Glutamatergic neuron (in vitro differentiated cells): ENCODE data around the gene LDLRAD2. TPM values are rescaled to one million over a fixed set of nuclear protein-coding genes. Genes with fewer than 3 reads are reported as not detected.

Experiments used
- DNase-seq: peaks from one replicate; pipeline ENCODE4 v3.0.0; 2022
- H3K27ac Mint-ChIP-seq: one replicate; pipeline ENCODE4 v1.8.0; 2020; ENCODE audit warnings: mild to moderate bottlenecking, mixed read lengths, inconsistent platforms; ENCODE audit not compliant: unreplicated experiment
- H3K27me3 Mint-ChIP-seq: one replicate; pipeline ENCODE4 v1.8.0; 2020; ENCODE audit warnings: mild to moderate bottlenecking, moderate library complexity, mixed read lengths, inconsistent platforms; ENCODE audit not compliant: unreplicated experiment
- H3K36me3 Mint-ChIP-seq: one replicate; pipeline ENCODE4 v1.8.0; 2020; ENCODE audit warnings: mild to moderate bottlenecking, mixed read lengths, inconsistent platforms; ENCODE audit not compliant: unreplicated experiment
- H3K4me1 Mint-ChIP-seq: one replicate; pipeline ENCODE4 v1.8.0; 2020; ENCODE audit warnings: mild to moderate bottlenecking, low read depth, mixed read lengths, inconsistent platforms; ENCODE audit not compliant: unreplicated experiment
- H3K4me3 Mint-ChIP-seq: one replicate; pipeline ENCODE4 v1.8.0; 2020; ENCODE audit warnings: mild to moderate bottlenecking, mixed read lengths, inconsistent platforms; ENCODE audit not compliant: unreplicated experiment
- H3K9me3 Mint-ChIP-seq: one replicate; pipeline ENCODE4 v1.8.0; 2020; ENCODE audit warnings: mild to moderate bottlenecking, moderate library complexity, mixed read lengths, inconsistent platforms; ENCODE audit not compliant: unreplicated experiment
- CTCF ChIP-seq: fragments of 200-600 bp; sonication (generic); IDR thresholded peaks from one replicate; pipeline ENCODE4 v1.5.0; 2021; ENCODE audit not compliant: partially characterized antibody, unreplicated experiment
- total RNA-seq: library from RNA; stranded (reverse); fragmentation: NEBNext Ultra II Directional; extraction: Animal tissue kit (Norgen Biotek cat#: 25700); gene quantifications from one replicate; pipeline ENCODE4 v1.2.1, GENCODE V29; 2021; ENCODE audit not compliant: unreplicated experiment

Gene LDLRAD2
- total RNA-seq, 1 donor from 2014 or later, result not detected

- H3K4me1 Mint-ChIP-seq, result peaks cover 3% of the 10 kb centered on the region
- H3K4me3 Mint-ChIP-seq, result no peak overlapping the region
- H3K27me3 Mint-ChIP-seq, result no peaks in the 10 kb centered on the region
- TF ChIP-seq CTCF, result no peak
- peaks cover 4% of the 10 kb centered on the region for H3K9me3 Mint-ChIP-seq
- no peak for DNase-seq
- H3K36me3 Mint-ChIP-seq, result no peaks in the 10 kb centered on the region
- H3K27ac Mint-ChIP-seq, result no peak overlapping the region
Measured at GRCh38 chr1:21867451-21867996, 55.5 kb downstream of the LDLRAD2 start.

- Mint-ChIP-seq H3K4me3 (no peak overlapping the region), H3K4me1 (peaks cover 3% of the 10 kb centered on the region), H3K27ac (no peak overlapping the region), H3K36me3 (no peaks in the 10 kb centered on the region), H3K27me3 (peaks cover 1% of the 10 kb centered on the region), H3K9me3 (peaks cover 4% of the 10 kb centered on the region)
- TF ChIP-seq CTCF, result no peak
- no peak for DNase-seq
Measured at GRCh38 chr1:21868482-21868881, 56.4 kb downstream of the LDLRAD2 start.

- H3K27ac Mint-ChIP-seq, result no peak overlapping the region
- no peak for TF ChIP-seq CTCF
- H3K4me1 Mint-ChIP-seq, result peaks cover 3% of the 10 kb centered on the region
- H3K36me3 Mint-ChIP-seq, result no peaks in the 10 kb centered on the region
- peaks cover 4% of the 10 kb centered on the region for H3K9me3 Mint-ChIP-seq
- DNase-seq, result no peak
- peaks cover 1% of the 10 kb centered on the region for H3K27me3 Mint-ChIP-seq
- peak overlapping the region; percentile 47 for H3K4me3 Mint-ChIP-seq
Measured at GRCh38 chr1:21868941-21869454, 56.9 kb downstream of the LDLRAD2 start.

GRCh38 chr1:21869620-21870121, 57.6 kb downstream of the LDLRAD2 start:
- Mint-ChIP-seq H3K4me3 (no peak overlapping the region), H3K4me1 (peaks cover 3% of the 10 kb centered on the region), H3K36me3 (no peaks in the 10 kb centered on the region), H3K27me3 (peaks cover 1% of the 10 kb centered on the region), H3K9me3 (peaks cover 4% of the 10 kb centered on the region), H3K27ac (no peak overlapping the region)
- no peak for TF ChIP-seq CTCF
- no peak for DNase-seq

- no peak for DNase-seq
- Mint-ChIP-seq H3K9me3 (peaks cover 4% of the 10 kb centered on the region), H3K27ac (no peak overlapping the region), H3K4me1 (peaks cover 3% of the 10 kb centered on the region), H3K36me3 (no peaks in the 10 kb centered on the region), H3K27me3 (peaks cover 1% of the 10 kb centered on the region), H3K4me3 (no peak overlapping the region)
- no peak for TF ChIP-seq CTCF
Measured at GRCh38 chr1:21870611-21871010, 58.5 kb downstream of the LDLRAD2 start.
